HCT116 (cell line): ENCODE data around the gene HS6ST1. TPM values are rescaled to one million over a fixed set of nuclear protein-coding genes. Genes with fewer than 3 reads are reported as not detected.

Experiments used
- ATAC-seq: fragments of 200-7000 bp; cut with Tn5 transposase; 2 replicates; pipeline ENCODE4 v1.9.1; 2020; ENCODE audit warnings: mild to moderate bottlenecking, moderate library complexity
- BruUV-seq: library from RNA; stranded (reverse); fragments of 400-500 nt; replicated peaks from 2 replicates; lab custom pipeline; 2021; lab: Mats Ljungman, UMichigan
- CTCF ChIA-PET: fragments of 300-600 bp; sonication (Branson Sonifier 250); formaldehyde crosslinking; loops from one replicate; lab custom pipeline; 2021; ENCODE audit warnings: antibody characterized with exemption; lab: Charles Lee
- POLR2A ChIA-PET: fragments of 300-600, 350-600 bp; sonication (Branson Sonifier 250); formaldehyde crosslinking; loops from one replicate; lab custom pipeline; 2021; ENCODE audit warnings: antibody characterized with exemption; lab: Charles Lee
- RAD21 ChIA-PET, 2 experiments: fragments of 300-600 bp; sonication (Branson Sonifier 250); formaldehyde crosslinking; loops; one replicate each; lab custom pipeline; 2023; ENCODE audit warnings: low total read pairs in 2 of 2; ENCODE audit not compliant: uncharacterized antibody in 2 of 2, unreplicated experiment in 2 of 2, low non-redundant PET in 1 of 2; lab: Charles Lee
- DNase-seq: peaks from one replicate; pipeline ENCODE4 v3.0.0-alpha.2; 2010; ENCODE audit warnings: low read depth, low spot score
- H2AFZ ChIP-seq: fragments of 200-600 bp; shearing (Covaris generic), sonication (generic); 2 replicates; pipeline ENCODE4 v1.6.1; 2017; ENCODE audit warnings: low read depth, mixed run types, mixed read lengths, antibody characterized with exemption, low read length; ENCODE audit not compliant: poor library complexity, severe bottlenecking
- H3K27ac ChIP-seq: 2 replicates; pipeline ENCODE4 v1.5.1; 2012; ENCODE audit warnings: low read depth, low read length
- H3K27me3 ChIP-seq: fragments of 200-600 bp; sonication (generic); 2 replicates; pipeline ENCODE4 v1.6.1; 2016; ENCODE audit warnings: mixed run types, low read length, mixed read lengths; ENCODE audit not compliant: insufficient read depth
- H3K36me3 ChIP-seq, 2 experiments: fragments of 200-500 bp in 1 of 2; fragments of 200-600 bp in 1 of 2; sonication (Bioruptor generic) in 1 of 2; sonication (generic) in 1 of 2; 2 replicates each; pipeline versions ENCODE4 v1.5.1 to v1.6.1; 2014 to 2016; ENCODE audit warnings: low read length in 2 of 2, inconsistent platforms in 1 of 2, mixed read lengths in 1 of 2, mixed run types in 1 of 2; ENCODE audit not compliant: insufficient read depth in 2 of 2, control insufficient read depth in 1 of 2
- H3K4me1 ChIP-seq, 2 experiments: fragments of 200-600 bp in 1 of 2; sonication (generic) in 1 of 2; 2 replicates each; pipeline versions ENCODE4 v1.5.1 to v1.6.1; 2012 to 2017; ENCODE audit warnings: low read length in 2 of 2, inconsistent platforms in 1 of 2, mild to moderate bottlenecking in 1 of 2, mixed read lengths in 1 of 2, mixed run types in 1 of 2, moderate library complexity in 1 of 2; ENCODE audit not compliant: insufficient read depth in 2 of 2, control insufficient read depth in 1 of 2
- H3K4me2 ChIP-seq: fragments of 200-600 bp; sonication (generic); 2 replicates; pipeline ENCODE4 v1.6.1; 2017; ENCODE audit warnings: mixed run types, low read length, mixed read lengths
- H3K4me3 ChIP-seq, 2 experiments: fragments of 200-600 bp in 1 of 2; sonication (generic) in 1 of 2; replicated peaks in 1 of 2; 2 replicates each; pipeline ENCODE4 v1.5.1; 2011 to 2016; ENCODE audit warnings: low read length in 2 of 2, control low read depth in 1 of 2, low read depth in 1 of 2, mild to moderate bottlenecking in 1 of 2, mixed read lengths in 1 of 2, mixed run types in 1 of 2
- H3K79me2 ChIP-seq: fragments of 200-600 bp; sonication (generic); 2 replicates; pipeline ENCODE4 v1.6.1; 2017; ENCODE audit warnings: mild to moderate bottlenecking, mixed run types, low read length, moderate library complexity, mixed read lengths; ENCODE audit not compliant: insufficient read depth
- H3K9ac ChIP-seq: fragments of 200-600 bp; sonication (generic); 2 replicates; pipeline ENCODE4 v1.6.1; 2016; ENCODE audit warnings: low read length, mixed read lengths
- H3K9me2 ChIP-seq: fragments of 200-600 bp; sonication (generic), shearing (Covaris generic); 2 replicates; pipeline ENCODE4 v1.6.1; 2017; ENCODE audit warnings: mixed run types, mild to moderate bottlenecking, moderate library complexity; ENCODE audit not compliant: insufficient read depth
- H3K9me3 ChIP-seq, 2 experiments: fragments of 200-500 bp in 1 of 2; fragments of 200-600 bp in 1 of 2; sonication (Bioruptor generic) in 1 of 2; sonication (generic) in 1 of 2; 2 replicates each; pipeline ENCODE4 v1.6.1; 2014 to 2017; ENCODE audit warnings: low read length in 2 of 2, mixed read lengths in 2 of 2, inconsistent platforms in 1 of 2, low read depth in 1 of 2, mild to moderate bottlenecking in 1 of 2, mixed run types in 1 of 2, moderate library complexity in 1 of 2; ENCODE audit not compliant: control insufficient read depth in 1 of 2, insufficient read depth in 1 of 2
- H4K20me1 ChIP-seq: fragments of 200-600 bp; sonication (generic), shearing (Covaris generic); 2 replicates; pipeline ENCODE4 v1.6.1; 2017; ENCODE audit warnings: mixed run types, mild to moderate bottlenecking, moderate library complexity; ENCODE audit not compliant: insufficient read depth
- CBX3 ChIP-seq: IDR thresholded peaks from 2 replicates; pipeline ENCODE4 v1.6.1; 2012; ENCODE audit warnings: low read depth
- CEBPB ChIP-seq: IDR thresholded peaks from 2 replicates; pipeline ENCODE4 v1.6.1; 2012; ENCODE audit warnings: low read depth
- EGR1 ChIP-seq: IDR thresholded peaks from 2 replicates; pipeline ENCODE4 v1.6.1; 2012; ENCODE audit warnings: low read depth
- ELF1 ChIP-seq: IDR thresholded peaks from 2 replicates; pipeline ENCODE4 v1.6.1; 2012; ENCODE audit warnings: low read depth, borderline replicate concordance
- EZH2 ChIP-seq: fragments of 200-600 bp; sonication (generic); IDR thresholded peaks from 2 replicates; pipeline ENCODE4 v1.6.1; 2017; ENCODE audit warnings: antibody characterized with exemption, mixed run types
- FOSL1 ChIP-seq: IDR thresholded peaks from 2 replicates; pipeline ENCODE4 v1.6.1; 2012; ENCODE audit warnings: low read depth
- SIN3A ChIP-seq: IDR thresholded peaks from 2 replicates; pipeline ENCODE4 v1.6.1; 2012; ENCODE audit warnings: low read depth
- SP1 ChIP-seq: IDR thresholded peaks from 2 replicates; pipeline ENCODE4 v1.6.1; 2012; ENCODE audit warnings: low read depth
- TCF7L2 ChIP-seq: IDR thresholded peaks from 2 replicates; pipeline ENCODE4 v1.7.0; 2011; ENCODE audit warnings: borderline replicate concordance, inconsistent platforms; ENCODE audit not compliant: insufficient read depth, insufficient read length; ENCODE audit errors: extremely low read depth
- YY1 ChIP-seq: IDR thresholded peaks from 2 replicates; pipeline ENCODE4 v1.6.1; 2011; ENCODE audit warnings: low read length, low read depth, moderate library complexity, mild to moderate bottlenecking; ENCODE audit not compliant: insufficient replicate concordance; ENCODE audit errors: extremely low read depth
- ZFX ChIP-seq: fragments of 450-650 bp; IDR thresholded peaks from 2 replicates; pipeline ENCODE4 v1.6.1; 2017
- ZNF274 ChIP-seq: fragments of 200-500 bp; sonication (Bioruptor generic); IDR thresholded peaks from 2 replicates; pipeline ENCODE4 v1.6.1; 2014; ENCODE audit warnings: mild to moderate bottlenecking, low read depth, low read length, inconsistent platforms
- intact Hi-C: fragments of 100-400 bp; cut with micrococcal nuclease; formaldehyde crosslinking; loops from 2 replicates; pipeline ENCODE4 v1.10.0; 2022
- total RNA-seq: library from RNA; stranded (reverse); gene quantifications from one replicate; pipeline ENCODE4 v1.2.1, GENCODE V29; 2021; ENCODE audit not compliant: unreplicated experiment
- TF ChIP-seq, protein P1 (sequence below): IDR thresholded peaks from 2 replicates; pipeline ENCODE4 v1.6.1; 2012; ENCODE audit warnings: low read depth
- TF ChIP-seq, protein P2 (sequence below): IDR thresholded peaks from 2 replicates; pipeline ENCODE4 v1.6.1; 2011; ENCODE audit warnings: mild to moderate bottlenecking, low read length, moderate library complexity; ENCODE audit not compliant: insufficient replicate concordance; ENCODE audit errors: extremely low read depth
- TF ChIP-seq, protein P3 (sequence below): IDR thresholded peaks from 2 replicates; pipeline ENCODE4 v1.6.1; 2012

Gene HS6ST1
- total RNA-seq, 1 experiment from 2014 or later = 35.0 TPM

GRCh38 chr2:128360711-128361110 is 42.0 kb upstream of the HS6ST1 start:
- no peak for DNase-seq
- ChIA-PET POLR2A (no interaction called here), RAD21 (no interaction called here), CTCF (no interaction called here)
- H3K4me2 ChIP-seq = no peak overlapping the region
- no peak for ATAC-seq
- intact Hi-C loops = no loop called here
- H3K4me3 ChIP-seq = no peak overlapping the region
- no peaks in the 10 kb centered on the region for H4K20me1 ChIP-seq
- no peak overlapping the region for H3K9ac ChIP-seq
- H3K36me3 ChIP-seq = no peaks in the 10 kb centered on the region
- no peak overlapping the region for H2AFZ ChIP-seq
- no peak for TF ChIP-seq SIN3A
- peaks cover 3 to 7% of the 10 kb centered on the region in 2 experiments; a peak in 2 of 4 replicates for H3K4me1 ChIP-seq
- no peak overlapping the region for H3K27ac ChIP-seq
- no peaks in the 10 kb centered on the region for H3K79me2 ChIP-seq
- no peaks in the 10 kb centered on the region for H3K27me3 ChIP-seq
- no TSS peak for BruUV-seq
- no peaks in the 10 kb centered on the region for H3K9me2 ChIP-seq
- H3K9me3 ChIP-seq = no peaks in the 10 kb centered on the region

- CTCF ChIA-PET = no interaction called here
- Histone ChIP-seq H2AFZ (no peak overlapping the region), H3K27ac (no peak overlapping the region), H3K27me3 (no peaks in the 10 kb centered on the region), H3K4me2 (no peak overlapping the region), H3K9me3 (no peaks in the 10 kb centered on the region), H3K79me2 (no peaks in the 10 kb centered on the region), H3K4me3 (no peak overlapping the region), H3K4me1 (peaks cover 3 to 7% of the 10 kb centered on the region in 2 experiments; a peak in 2 of 4 replicates), H3K9me2 (no peaks in the 10 kb centered on the region), H3K9ac (no peak overlapping the region), H3K36me3 (no peaks in the 10 kb centered on the region), H4K20me1 (no peaks in the 10 kb centered on the region)
- RAD21 ChIA-PET = no interaction called here
- no TSS peak for BruUV-seq
- DNase-seq (no peak), ATAC-seq (no peak)
- TF ChIP-seq CEBPB (no peak), YY1 (no peak), TCF7L2 (no peak), FOSL1 (no peak), ELF1 (no peak), EGR1 (no peak), ZNF274 (no peak), EZH2 (no peak), ZFX (no peak), CBX3 (no peak), SIN3A (no peak), SP1 (no peak)
- TF ChIP-seq, protein P1, sequence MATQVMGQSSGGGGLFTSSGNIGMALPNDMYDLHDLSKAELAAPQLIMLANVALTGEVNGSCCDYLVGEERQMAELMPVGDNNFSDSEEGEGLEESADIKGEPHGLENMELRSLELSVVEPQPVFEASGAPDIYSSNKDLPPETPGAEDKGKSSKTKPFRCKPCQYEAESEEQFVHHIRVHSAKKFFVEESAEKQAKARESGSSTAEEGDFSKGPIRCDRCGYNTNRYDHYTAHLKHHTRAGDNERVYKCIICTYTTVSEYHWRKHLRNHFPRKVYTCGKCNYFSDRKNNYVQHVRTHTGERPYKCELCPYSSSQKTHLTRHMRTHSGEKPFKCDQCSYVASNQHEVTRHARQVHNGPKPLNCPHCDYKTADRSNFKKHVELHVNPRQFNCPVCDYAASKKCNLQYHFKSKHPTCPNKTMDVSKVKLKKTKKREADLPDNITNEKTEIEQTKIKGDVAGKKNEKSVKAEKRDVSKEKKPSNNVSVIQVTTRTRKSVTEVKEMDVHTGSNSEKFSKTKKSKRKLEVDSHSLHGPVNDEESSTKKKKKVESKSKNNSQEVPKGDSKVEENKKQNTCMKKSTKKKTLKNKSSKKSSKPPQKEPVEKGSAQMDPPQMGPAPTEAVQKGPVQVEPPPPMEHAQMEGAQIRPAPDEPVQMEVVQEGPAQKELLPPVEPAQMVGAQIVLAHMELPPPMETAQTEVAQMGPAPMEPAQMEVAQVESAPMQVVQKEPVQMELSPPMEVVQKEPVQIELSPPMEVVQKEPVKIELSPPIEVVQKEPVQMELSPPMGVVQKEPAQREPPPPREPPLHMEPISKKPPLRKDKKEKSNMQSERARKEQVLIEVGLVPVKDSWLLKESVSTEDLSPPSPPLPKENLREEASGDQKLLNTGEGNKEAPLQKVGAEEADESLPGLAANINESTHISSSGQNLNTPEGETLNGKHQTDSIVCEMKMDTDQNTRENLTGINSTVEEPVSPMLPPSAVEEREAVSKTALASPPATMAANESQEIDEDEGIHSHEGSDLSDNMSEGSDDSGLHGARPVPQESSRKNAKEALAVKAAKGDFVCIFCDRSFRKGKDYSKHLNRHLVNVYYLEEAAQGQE = no peak
- TF ChIP-seq, protein P2, sequence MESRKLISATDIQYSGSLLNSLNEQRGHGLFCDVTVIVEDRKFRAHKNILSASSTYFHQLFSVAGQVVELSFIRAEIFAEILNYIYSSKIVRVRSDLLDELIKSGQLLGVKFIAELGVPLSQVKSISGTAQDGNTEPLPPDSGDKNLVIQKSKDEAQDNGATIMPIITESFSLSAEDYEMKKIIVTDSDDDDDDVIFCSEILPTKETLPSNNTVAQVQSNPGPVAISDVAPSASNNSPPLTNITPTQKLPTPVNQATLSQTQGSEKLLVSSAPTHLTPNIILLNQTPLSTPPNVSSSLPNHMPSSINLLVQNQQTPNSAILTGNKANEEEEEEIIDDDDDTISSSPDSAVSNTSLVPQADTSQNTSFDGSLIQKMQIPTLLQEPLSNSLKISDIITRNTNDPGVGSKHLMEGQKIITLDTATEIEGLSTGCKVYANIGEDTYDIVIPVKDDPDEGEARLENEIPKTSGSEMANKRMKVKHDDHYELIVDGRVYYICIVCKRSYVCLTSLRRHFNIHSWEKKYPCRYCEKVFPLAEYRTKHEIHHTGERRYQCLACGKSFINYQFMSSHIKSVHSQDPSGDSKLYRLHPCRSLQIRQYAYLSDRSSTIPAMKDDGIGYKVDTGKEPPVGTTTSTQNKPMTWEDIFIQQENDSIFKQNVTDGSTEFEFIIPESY = no peak
- TF ChIP-seq, protein P3, sequence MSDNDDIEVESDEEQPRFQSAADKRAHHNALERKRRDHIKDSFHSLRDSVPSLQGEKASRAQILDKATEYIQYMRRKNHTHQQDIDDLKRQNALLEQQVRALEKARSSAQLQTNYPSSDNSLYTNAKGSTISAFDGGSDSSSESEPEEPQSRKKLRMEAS = no peak
- POLR2A ChIA-PET = no interaction called here
- intact Hi-C loops = no loop called here
Observed at GRCh38 chr2:128359841-128360240, 41.2 kb upstream of the HS6ST1 start.
